ENCODE results near the gene FBXL22.
"Not testable (repeated sequence)": the region's sequence is repeated elsewhere in the genome, so short reads cannot be mapped to it uniquely, and the experiment has no call there.

Gene FBXL22

GRCh38 chr15:63617627-63618026, 20.4 kb downstream of the FBXL22 start:
- DNase-seq: not testable (repeated sequence)

DNA sequence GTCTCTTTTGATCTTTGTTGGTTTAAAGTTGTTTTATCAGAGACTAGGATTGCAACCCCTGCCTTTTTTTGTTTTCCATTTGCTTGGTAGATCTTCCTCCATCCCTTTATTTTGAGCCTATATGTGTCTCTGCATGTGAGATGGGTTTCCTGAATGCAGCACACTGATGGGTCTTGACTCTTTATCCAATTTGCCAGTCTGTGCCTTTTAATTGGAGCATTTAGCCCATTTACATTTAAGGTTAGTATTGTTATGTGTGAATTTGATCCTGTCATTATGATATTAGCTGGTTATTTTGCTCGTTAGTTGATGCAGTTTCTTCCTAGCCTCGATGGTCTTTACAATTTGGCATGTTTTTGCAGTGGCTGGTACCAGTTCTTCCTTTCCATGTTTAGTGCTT, 23.6 kb downstream of the FBXL22 start:
- DNase-seq: not testable (repeated sequence)

DNA sequence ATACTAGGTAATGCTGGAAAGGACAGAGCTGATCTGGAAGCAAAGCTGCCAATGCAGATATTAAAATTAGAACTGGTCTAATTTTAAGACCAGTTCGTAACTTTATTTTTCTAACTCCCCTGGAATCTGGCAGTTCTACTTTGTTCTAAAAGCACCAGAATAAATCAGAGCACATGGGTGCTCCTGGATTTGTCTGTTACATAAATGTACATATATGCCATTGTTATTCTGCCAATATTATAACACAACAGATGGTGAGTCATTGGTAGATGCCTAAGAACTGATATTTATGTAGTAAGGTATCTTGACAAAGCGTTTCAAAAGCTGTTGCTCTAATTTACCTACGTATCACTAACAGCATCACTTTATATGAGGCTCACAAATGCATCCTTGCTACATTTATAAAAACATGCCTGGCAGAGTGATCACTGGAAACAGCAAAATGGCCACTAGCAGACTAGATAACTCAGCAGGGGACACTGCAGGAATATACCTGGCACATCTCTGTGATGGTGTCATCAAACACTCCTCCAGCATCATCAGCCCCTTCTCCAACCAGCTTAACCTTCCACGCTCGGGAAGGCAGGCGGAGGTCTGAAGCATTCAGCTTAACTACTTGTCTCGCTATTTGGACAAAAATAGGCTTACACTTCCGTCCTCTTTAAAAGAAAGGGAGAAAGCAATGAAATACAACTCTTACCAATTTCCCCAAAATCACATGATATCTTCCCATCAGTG, 26.2 kb downstream of the FBXL22 start:
- DNase-seq: no peak

- no peak for DNase-seq
Measured at GRCh38 chr15:63626955-63627354, 29.8 kb downstream of the FBXL22 start.

DNA sequence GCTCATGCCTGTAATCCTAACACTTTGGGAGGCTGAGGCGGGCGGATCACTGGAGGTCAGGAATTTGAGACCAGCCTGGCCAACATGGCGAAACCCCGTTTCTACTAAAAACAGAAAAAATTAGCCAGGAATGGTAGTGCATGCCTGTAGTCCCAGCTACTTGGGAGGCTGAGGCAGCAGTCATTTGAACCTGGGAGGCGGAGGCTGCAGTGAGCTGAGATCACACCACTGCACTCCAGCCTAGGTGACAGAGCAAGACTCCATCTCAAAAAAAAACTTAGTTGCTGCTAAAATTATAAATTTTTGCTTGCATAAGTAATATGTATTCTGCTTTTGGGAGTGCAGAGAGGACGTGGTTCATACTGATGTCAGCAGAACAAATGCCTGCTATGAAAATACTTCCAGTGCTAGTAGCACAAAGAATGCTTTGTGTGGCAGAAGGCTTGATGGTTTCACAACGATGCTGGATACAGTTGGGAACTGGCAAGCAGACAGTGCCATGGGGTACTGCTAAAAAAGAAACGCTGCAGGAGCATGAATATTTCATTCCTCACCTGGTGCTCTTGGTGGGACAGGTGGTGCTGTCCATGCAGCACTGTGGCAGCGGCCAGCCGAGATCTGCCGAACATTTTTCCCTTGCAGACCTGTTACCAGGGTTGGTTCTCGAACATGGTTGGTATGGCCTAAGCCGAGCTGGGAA, 31.1 kb downstream of the FBXL22 start:
- DNase-seq: no peak

GRCh38 chr15:63630036-63630751, 33.0 kb downstream of the FBXL22 start:
- DNase-seq: no peak

- DNase-seq: no peak
Measured at GRCh38 chr15:63633312-63633711, 36.1 kb downstream of the FBXL22 start.

DNA sequence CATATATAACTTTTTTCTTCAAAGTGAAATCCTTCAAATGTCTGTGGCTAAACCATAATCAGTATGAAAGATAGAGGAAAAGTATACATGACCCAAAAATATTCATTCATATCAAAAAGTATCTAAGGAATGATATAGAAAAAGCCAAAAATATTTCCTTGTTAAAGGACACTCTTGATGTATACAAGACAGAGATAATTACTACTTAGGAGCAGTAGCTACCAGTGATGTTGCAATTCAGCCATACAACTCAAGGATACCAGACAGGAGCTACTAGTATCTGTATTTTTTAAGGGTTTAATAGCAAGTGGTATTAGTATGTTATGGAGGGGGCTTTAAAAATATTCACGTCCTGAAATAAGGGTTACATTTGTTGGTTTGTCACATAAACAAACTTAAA, 37.0 kb downstream of the FBXL22 start:
- no peak for DNase-seq

DNA sequence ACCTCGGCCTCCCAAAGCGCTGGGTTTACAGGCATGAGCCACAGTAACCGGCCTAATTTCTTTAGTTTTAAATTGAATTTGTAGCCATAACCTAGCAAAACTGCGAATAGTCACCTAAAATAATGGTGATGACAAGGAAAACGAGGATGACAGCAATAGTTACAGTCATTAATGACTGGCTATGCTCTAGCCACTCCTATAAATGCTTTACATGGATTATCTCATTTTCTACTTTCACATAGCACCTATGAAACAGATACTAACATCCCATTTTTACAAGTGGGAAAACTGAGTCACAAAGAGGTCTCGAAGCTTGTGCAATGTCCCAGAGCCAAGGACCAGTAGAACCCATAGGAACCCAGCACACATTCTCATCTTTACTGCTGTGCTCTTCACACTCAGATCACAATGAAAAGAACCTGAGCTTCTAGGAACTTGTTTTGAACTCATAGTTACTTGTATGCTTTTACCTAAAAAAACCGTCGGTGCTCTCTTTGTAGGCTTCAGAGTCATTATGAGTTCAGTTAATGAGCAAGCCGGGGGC, 39.4 kb downstream of the FBXL22 start:
- no peak for DNase-seq

DNA sequence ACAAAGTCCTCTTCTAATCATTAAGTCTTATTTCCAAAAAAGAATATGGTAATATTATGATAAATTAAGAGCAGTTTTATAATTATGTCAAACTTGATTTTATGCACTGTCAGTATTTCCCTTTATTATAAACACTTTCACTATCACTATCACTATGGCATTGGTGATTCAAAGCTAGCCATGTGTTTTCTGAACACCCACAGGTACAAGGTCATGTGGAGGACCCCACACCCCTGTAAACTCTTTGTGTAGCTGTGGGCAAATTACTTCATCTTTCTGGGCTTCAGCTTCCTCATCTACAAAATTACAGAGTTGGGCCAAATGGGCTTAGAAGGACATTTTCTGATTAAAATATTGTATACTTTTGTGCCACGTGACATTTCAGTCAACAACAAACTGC, 41.7 kb downstream of the FBXL22 start:
- DNase-seq: no peak

DNA sequence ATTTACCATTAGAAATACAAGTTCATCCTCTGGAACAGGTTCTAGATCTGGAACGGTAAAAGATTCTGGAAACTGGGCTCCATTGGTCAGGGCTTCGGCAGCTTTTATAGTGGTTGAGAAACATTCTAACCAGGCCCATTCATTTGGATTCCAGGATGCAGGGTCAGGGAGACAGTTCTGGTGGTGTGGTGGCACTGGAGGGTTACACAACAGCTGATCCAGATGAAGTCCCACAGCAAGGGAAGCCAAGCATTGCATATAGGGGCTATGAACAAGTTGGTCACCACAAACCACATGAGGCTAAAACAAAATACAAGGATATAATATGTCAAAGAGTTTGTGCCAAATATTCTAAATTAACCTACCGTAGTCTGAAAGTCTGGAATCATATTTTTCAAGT, 43.0 kb downstream of the FBXL22 start:
- no peak for DNase-seq

All from femur (tissue), 1 donor.